HepG2 (cell line): ENCODE results near the gene AEN. TPM values are rescaled to one million over a fixed set of nuclear protein-coding genes. Genes with fewer than 3 reads are reported as not detected.

Source experiments
- EP300 ChIP-seq, 3 experiments: sonication (generic) in 1 of 3; formaldehyde crosslinking in 1 of 3; IDR thresholded peaks; 2 replicates each; pipeline versions ENCODE4 v1.5.1 to v1.6.1; 2011 to 2020; ENCODE audit warnings: low read depth in 2 of 3, low read length in 2 of 3, borderline replicate concordance in 1 of 3, improper control_type of control experiment in 1 of 3, mild to moderate bottlenecking in 1 of 3, missing genetic modification reagents in 1 of 3, moderate library complexity in 1 of 3
- ETV6 ChIP-seq: sonication (generic); formaldehyde crosslinking; conservative IDR thresholded peaks from 2 replicates; pipeline ENCODE4 v1.4.0; 2020; ENCODE audit warnings: missing genetic modification reagents
- GATAD1 ChIP-seq: IDR thresholded peaks from 2 replicates; pipeline ENCODE4 v1.6.1; 2016; ENCODE audit warnings: missing genetic modification reagents, missing compliant biosample characterization
- HDAC2 ChIP-seq: sonication (generic); formaldehyde crosslinking; IDR thresholded peaks from 2 replicates; pipeline ENCODE4 v1.4.0; 2020; ENCODE audit warnings: missing genetic modification reagents
- HOXA5 ChIP-seq: sonication (generic); formaldehyde crosslinking; IDR thresholded peaks from 2 replicates; pipeline ENCODE4 v1.4.0; 2020; ENCODE audit warnings: missing genetic modification reagents
- NKX3-1 ChIP-seq: sonication (generic); formaldehyde crosslinking; IDR thresholded peaks from 2 replicates; pipeline ENCODE4 v1.5.0; 2020; ENCODE audit warnings: missing genetic modification reagents
- ZNF160 ChIP-seq: sonication (generic); formaldehyde crosslinking; IDR thresholded peaks from 2 replicates; pipeline ENCODE4 v1.8.0; 2022; ENCODE audit warnings: mild to moderate bottlenecking, inconsistent platforms, missing genetic modification reagents
- ZNF747 ChIP-seq: sonication (generic); formaldehyde crosslinking; IDR thresholded peaks from 2 replicates; pipeline ENCODE4 v1.8.1; 2023; ENCODE audit warnings: missing genetic modification reagents, mild to moderate bottlenecking, borderline replicate concordance
- ZNF749 ChIP-seq: sonication (generic); formaldehyde crosslinking; IDR thresholded peaks from 2 replicates; pipeline ENCODE4 v1.8.0; 2022; ENCODE audit warnings: mild to moderate bottlenecking, missing genetic modification reagents, moderate library complexity, borderline replicate concordance
- ZNF790 ChIP-seq: sonication (generic); formaldehyde crosslinking; IDR thresholded peaks from 2 replicates; pipeline ENCODE4 v1.8.0; 2022; ENCODE audit warnings: missing genetic modification reagents, mild to moderate bottlenecking, borderline replicate concordance
- ZNF841 ChIP-seq: sonication (generic); formaldehyde crosslinking; IDR thresholded peaks from 2 replicates; pipeline ENCODE4 v1.8.1; 2023; ENCODE audit warnings: missing genetic modification reagents, borderline replicate concordance
- polyA plus RNA-seq, 8 experiments: library from polyadenylated mRNA; depleted of rRNA in 3 of 8; stranded (reverse) in 7 of 8; unstranded in 1 of 8; fragments of >200 nt; fragmentation: Illumina TruSeq in 4 of 8; extraction: Trizol in 4 of 8; gene quantifications; 2 replicates each; pipeline versions ENCODE4 v1.2.1 to v1.2.3, GENCODE V29; 2011 to 2016; ENCODE audit warnings: low read depth in 4 of 8, missing spikeins in 1 of 8, mixed read lengths in 1 of 8; ENCODE audit not compliant: insufficient read depth in 1 of 8
- total RNA-seq, 5 experiments: library from RNA; depleted of rRNA; stranded (reverse); fragments of >200 nt; fragmentation: Illumina TruSeq; extraction: Trizol; gene quantifications; 2 replicates each; pipeline ENCODE4 v1.2.3, GENCODE V29; 2016; ENCODE audit warnings: low read depth in 1 of 5
- TF ChIP-seq, protein P1 (sequence below): sonication (generic); formaldehyde crosslinking; IDR thresholded peaks from 2 replicates; pipeline ENCODE4 v1.4.0; 2020; ENCODE audit warnings: missing genetic modification reagents
- TF ChIP-seq, protein P2 (sequence below): sonication (generic); formaldehyde crosslinking; conservative IDR thresholded peaks from 2 replicates; pipeline ENCODE4 v1.4.0; 2020; ENCODE audit warnings: mild to moderate bottlenecking, missing genetic modification reagents, moderate library complexity
- TF ChIP-seq, protein P3 (sequence below): IDR thresholded peaks from 2 replicates; pipeline ENCODE4 v1.6.1; 2016; ENCODE audit warnings: low read depth, missing genetic modification reagents, missing compliant biosample characterization

Gene AEN
- total and polyA plus RNA-seq, 2 of the 13 experiments (the other 11 are each of a cell fraction or from before 2014, with no cell fraction given), result 51.3 to 118 TPM

DNA sequence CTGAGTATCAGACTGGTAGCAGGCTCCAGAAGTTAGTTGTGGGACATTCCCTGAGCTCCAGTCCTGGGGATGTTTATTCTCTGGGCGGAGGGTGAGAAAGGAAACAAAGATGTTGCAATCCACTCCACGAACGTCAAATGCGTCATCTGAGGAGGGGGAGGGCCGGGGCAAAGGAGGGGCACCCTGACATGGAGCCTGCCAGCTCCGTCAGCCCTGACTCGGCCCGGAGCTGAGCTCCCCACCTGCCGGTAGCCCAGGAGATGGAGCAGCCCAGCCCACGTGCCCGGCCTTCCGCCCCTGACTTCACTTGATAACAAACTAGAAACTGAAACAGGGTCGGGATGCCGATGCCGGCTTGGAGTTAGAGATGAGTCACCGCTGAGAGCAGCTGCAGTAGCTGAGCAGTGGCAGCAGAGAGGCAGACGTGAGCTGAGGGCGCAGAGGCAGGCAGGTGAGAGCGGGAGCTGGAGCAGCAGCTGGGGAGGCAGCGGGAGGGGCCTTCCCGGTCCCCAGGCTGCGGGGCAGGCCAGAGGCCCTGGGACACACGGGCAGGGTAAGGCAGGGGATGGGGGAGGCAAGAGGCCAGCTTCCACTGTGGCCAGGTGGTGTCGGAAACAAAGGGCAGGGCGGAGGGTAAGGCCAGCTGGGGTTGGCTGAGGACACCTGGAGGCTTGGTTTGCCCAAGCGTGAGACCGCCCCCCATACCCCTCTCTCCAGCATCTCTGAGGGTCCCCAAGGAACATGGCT is 17.7 kb downstream of the AEN start, which contains the start of gene ISG20 (continued):
- TF ChIP-seq NKX3-1 (peak; percentile 31; the same call in 1 of the 2 replicates), EP300 (IDR thresholded peaks at IDR 0.05; ENCODE audit: low read depth in 2 of 2, low read length in 2 of 2) (peak; percentile 40 to 45; a peak in 2 of 4 replicates), EP300 (CRISPR knock-in tag; IDR thresholded peaks at IDR 0.05; ENCODE audit: borderline replicate concordance) (no peak), HOXA5 (CRISPR knock-in tag) (peak; percentile 75), GATAD1 (CRISPR knock-in tag) (peak; percentile 46; the same call in 1 of the 2 replicates), ZNF749 (CRISPR knock-in tag) (peak; percentile 50; the same call in 1 of the 2 replicates), ZNF841 (CRISPR knock-in tag) (no peak), HDAC2 (CRISPR knock-in tag) (peak; percentile 92), ZNF747 (peak; percentile 89), ZNF160 (CRISPR knock-in tag) (0 out of 2 replicates have a peak, but pooled peaks have one; percentile 36), ETV6 (CRISPR knock-in tag) (no peak), ZNF790 (CRISPR knock-in tag) (no peak; the same call in 1 of the 2 replicates)
- TF ChIP-seq, protein P1, sequence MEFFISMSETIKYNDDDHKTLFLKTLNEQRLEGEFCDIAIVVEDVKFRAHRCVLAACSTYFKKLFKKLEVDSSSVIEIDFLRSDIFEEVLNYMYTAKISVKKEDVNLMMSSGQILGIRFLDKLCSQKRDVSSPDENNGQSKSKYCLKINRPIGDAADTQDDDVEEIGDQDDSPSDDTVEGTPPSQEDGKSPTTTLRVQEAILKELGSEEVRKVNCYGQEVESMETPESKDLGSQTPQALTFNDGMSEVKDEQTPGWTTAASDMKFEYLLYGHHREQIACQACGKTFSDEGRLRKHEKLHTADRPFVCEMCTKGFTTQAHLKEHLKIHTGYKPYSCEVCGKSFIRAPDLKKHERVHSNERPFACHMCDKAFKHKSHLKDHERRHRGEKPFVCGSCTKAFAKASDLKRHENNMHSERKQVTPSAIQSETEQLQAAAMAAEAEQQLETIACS, result no peak
- TF ChIP-seq, protein P2, sequence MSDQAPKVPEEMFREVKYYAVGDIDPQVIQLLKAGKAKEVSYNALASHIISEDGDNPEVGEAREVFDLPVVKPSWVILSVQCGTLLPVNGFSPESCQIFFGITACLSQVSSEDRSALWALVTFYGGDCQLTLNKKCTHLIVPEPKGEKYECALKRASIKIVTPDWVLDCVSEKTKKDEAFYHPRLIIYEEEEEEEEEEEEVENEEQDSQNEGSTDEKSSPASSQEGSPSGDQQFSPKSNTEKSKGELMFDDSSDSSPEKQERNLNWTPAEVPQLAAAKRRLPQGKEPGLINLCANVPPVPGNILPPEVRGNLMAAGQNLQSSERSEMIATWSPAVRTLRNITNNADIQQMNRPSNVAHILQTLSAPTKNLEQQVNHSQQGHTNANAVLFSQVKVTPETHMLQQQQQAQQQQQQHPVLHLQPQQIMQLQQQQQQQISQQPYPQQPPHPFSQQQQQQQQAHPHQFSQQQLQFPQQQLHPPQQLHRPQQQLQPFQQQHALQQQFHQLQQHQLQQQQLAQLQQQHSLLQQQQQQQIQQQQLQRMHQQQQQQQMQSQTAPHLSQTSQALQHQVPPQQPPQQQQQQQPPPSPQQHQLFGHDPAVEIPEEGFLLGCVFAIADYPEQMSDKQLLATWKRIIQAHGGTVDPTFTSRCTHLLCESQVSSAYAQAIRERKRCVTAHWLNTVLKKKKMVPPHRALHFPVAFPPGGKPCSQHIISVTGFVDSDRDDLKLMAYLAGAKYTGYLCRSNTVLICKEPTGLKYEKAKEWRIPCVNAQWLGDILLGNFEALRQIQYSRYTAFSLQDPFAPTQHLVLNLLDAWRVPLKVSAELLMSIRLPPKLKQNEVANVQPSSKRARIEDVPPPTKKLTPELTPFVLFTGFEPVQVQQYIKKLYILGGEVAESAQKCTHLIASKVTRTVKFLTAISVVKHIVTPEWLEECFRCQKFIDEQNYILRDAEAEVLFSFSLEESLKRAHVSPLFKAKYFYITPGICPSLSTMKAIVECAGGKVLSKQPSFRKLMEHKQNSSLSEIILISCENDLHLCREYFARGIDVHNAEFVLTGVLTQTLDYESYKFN (CRISPR knock-in tag), result peak; percentile 86
- TF ChIP-seq, protein P3, sequence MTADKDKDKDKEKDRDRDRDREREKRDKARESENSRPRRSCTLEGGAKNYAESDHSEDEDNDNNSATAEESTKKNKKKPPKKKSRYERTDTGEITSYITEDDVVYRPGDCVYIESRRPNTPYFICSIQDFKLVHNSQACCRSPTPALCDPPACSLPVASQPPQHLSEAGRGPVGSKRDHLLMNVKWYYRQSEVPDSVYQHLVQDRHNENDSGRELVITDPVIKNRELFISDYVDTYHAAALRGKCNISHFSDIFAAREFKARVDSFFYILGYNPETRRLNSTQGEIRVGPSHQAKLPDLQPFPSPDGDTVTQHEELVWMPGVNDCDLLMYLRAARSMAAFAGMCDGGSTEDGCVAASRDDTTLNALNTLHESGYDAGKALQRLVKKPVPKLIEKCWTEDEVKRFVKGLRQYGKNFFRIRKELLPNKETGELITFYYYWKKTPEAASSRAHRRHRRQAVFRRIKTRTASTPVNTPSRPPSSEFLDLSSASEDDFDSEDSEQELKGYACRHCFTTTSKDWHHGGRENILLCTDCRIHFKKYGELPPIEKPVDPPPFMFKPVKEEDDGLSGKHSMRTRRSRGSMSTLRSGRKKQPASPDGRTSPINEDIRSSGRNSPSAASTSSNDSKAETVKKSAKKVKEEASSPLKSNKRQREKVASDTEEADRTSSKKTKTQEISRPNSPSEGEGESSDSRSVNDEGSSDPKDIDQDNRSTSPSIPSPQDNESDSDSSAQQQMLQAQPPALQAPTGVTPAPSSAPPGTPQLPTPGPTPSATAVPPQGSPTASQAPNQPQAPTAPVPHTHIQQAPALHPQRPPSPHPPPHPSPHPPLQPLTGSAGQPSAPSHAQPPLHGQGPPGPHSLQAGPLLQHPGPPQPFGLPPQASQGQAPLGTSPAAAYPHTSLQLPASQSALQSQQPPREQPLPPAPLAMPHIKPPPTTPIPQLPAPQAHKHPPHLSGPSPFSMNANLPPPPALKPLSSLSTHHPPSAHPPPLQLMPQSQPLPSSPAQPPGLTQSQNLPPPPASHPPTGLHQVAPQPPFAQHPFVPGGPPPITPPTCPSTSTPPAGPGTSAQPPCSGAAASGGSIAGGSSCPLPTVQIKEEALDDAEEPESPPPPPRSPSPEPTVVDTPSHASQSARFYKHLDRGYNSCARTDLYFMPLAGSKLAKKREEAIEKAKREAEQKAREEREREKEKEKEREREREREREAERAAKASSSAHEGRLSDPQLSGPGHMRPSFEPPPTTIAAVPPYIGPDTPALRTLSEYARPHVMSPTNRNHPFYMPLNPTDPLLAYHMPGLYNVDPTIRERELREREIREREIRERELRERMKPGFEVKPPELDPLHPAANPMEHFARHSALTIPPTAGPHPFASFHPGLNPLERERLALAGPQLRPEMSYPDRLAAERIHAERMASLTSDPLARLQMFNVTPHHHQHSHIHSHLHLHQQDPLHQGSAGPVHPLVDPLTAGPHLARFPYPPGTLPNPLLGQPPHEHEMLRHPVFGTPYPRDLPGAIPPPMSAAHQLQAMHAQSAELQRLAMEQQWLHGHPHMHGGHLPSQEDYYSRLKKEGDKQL (CRISPR knock-in tag), result no peak; the same call in 1 of the 2 replicates
